Common myeloid progenitor, CD34-positive (primary cell): Measurements from ENCODE around the gene NAA20.
"Not testable (repeated sequence)": the region's sequence is repeated elsewhere in the genome, so short reads cannot be mapped to it uniquely, and the experiment has no call there.

Source experiments
- CTCF ChIA-PET: fragments of 350-600 bp; sonication (Branson Sonifier 250); formaldehyde crosslinking; loops from one replicate; lab custom pipeline; 2021; ENCODE audit warnings: antibody characterized with exemption; lab: Charles Lee
- POLR2A ChIA-PET: fragments of 350-600 bp; sonication (Branson Sonifier 250); formaldehyde crosslinking; loops from one replicate; lab custom pipeline; 2021; ENCODE audit warnings: antibody characterized with exemption; lab: Charles Lee
- DNase-seq, 3 donors: peaks; one replicate each; pipeline versions ENCODE4 v3.0.0 to v3.0.0-alpha.2; 2013
- H3K27ac ChIP-seq, 2 experiments: 1 replicate in 1 of 2; 2 replicates in 1 of 2; pipeline ENCODE4 v1.7.0; 2013; ENCODE audit warnings: inconsistent platforms in 2 of 2, low read length in 2 of 2, mild to moderate bottlenecking in 2 of 2, low read depth in 1 of 2, moderate library complexity in 1 of 2; ENCODE audit not compliant: severe bottlenecking in 2 of 2, insufficient read depth in 1 of 2, poor library complexity in 1 of 2
- H3K27me3 ChIP-seq, 5 experiments: replicated peaks in 2 of 5; 1 replicate in 3 of 5; 2 replicates in 2 of 5; pipeline versions ENCODE4 v1.6.1 to v1.7.0; 2013; ENCODE audit warnings: low read length in 4 of 5, mild to moderate bottlenecking in 2 of 5, moderate library complexity in 2 of 5, inconsistent platforms in 1 of 5; ENCODE audit not compliant: insufficient read depth in 5 of 5, control insufficient read depth in 4 of 5
- H3K36me3 ChIP-seq, 4 experiments: 1 replicate in 2 of 4; 2 replicates in 2 of 4; pipeline versions ENCODE4 v1.6.1 to v1.7.0; 2013; ENCODE audit warnings: low read length in 3 of 4, control low read depth in 1 of 4, mild to moderate bottlenecking in 1 of 4; ENCODE audit not compliant: control insufficient read depth in 4 of 4, insufficient read depth in 4 of 4
- H3K4me1 ChIP-seq, 4 experiments: 1 replicate in 3 of 4; 2 replicates in 1 of 4; pipeline versions ENCODE4 v1.6.1 to v1.7.1; 2013; ENCODE audit warnings: low read length in 3 of 4, mild to moderate bottlenecking in 3 of 4, control low read depth in 1 of 4, inconsistent platforms in 1 of 4, moderate library complexity in 1 of 4; ENCODE audit not compliant: control insufficient read depth in 4 of 4, insufficient read depth in 4 of 4; ENCODE audit errors: control extremely low read depth in 1 of 4
- H3K4me3 ChIP-seq, 7 experiments: 1 replicate in 4 of 7; 2 replicates in 3 of 7; pipeline versions ENCODE4 v1.5.1 to v1.7.0; 2013; ENCODE audit warnings: mild to moderate bottlenecking in 7 of 7, low read length in 6 of 7, moderate library complexity in 6 of 7, inconsistent platforms in 2 of 7, low read depth in 2 of 7, control low read depth in 1 of 7; ENCODE audit not compliant: insufficient read depth in 4 of 7, control insufficient read depth in 1 of 7; ENCODE audit errors: extremely low read depth in 1 of 7
- H3K9me3 ChIP-seq, 5 experiments: 1 replicate in 4 of 5; 2 replicates in 1 of 5; pipeline versions ENCODE4 v1.6.1 to v1.7.1; 2013; ENCODE audit warnings: low read length in 4 of 5, mild to moderate bottlenecking in 2 of 5, inconsistent platforms in 1 of 5, low read depth in 1 of 5, moderate library complexity in 1 of 5; ENCODE audit not compliant: control insufficient read depth in 4 of 5, insufficient read depth in 2 of 5; ENCODE audit errors: control extremely low read depth in 1 of 5
- whole genome bisulfite sequencing: methylation state at CpG from one replicate; pipeline ENCODE4 v1.1.5; 2013; ENCODE audit not compliant: insufficient coverage; 5-methylcytosine and 5-hydroxymethylcytosine counted together

The NAA20 gene

DNA sequence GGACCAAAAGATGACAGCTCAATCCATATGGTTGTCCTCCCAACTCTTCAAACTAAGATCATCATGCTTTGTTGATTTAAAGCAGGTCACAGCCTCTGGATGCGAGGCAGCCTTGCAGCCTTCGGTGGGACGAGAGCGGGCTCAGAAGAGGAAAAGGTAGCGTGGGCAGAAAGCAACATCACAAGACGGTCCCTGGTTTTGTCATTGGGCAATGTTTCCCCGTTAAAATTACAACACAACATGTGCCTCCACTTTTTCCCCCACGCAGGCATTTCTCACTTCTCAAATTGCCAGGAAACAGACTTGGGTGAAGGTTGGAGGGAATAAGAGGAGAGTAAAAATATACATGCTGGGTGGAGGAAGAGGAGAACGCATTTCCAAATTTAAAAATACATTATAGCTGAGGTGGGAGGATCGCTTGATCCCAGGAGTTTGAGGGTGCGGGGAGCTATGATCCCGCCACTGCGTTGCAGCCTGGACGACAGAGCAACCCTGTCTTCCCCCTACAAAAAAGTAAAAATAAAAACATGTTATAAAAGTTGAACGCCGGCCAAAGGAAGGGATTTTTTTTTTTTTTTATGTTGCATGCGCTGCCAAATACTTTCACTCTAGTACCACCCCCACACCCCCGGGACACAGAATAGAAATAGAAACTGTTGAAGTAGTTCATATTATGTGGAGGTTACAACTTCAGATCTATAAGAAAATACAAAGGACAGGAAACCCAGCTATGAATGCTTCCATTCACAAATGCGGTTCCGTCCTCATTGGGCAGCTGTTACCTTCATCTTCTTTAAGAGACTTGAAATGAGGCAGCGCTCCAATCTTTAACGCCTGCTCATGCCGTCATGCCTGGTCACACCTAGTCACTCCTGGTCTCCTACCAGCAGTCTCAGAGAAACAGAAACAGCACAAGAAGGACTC is 13.9 kb upstream of the NAA20 start:
- Histone ChIP-seq H3K4me1 (peaks cover 1 to 34% (median 16%) of the 10 kb centered on the region in 4 experiments), H3K36me3 (no peaks in the 10 kb centered on the region), H3K9me3 (no peaks in the 10 kb centered on the region), H3K4me3 (peak overlapping the region in 5 of 7 experiments; percentile 41 to 75 (median 55)), H3K27me3 (no peaks in the 10 kb centered on the region), H3K27ac (no peak overlapping the region)
- CTCF ChIA-PET: interaction anchor here (0.7 to 4.5 kb wide), 4 partner anchors 9 to 216 kb away, joined by 3 to 13 read pairs (median 4); no protein-coding TSS in a partner anchor
- POLR2A ChIA-PET: interaction anchor here (0.6 to 0.8 kb wide), 3 partner anchors 13 to 1218 kb away, joined by 3 to 5 read pairs (median 4); no protein-coding TSS in a partner anchor
- WGBS: 21% methylated on average over 9 of the region's 23 CpGs
- peak; percentile 27 to 74 (median 55) for DNase-seq

DNA sequence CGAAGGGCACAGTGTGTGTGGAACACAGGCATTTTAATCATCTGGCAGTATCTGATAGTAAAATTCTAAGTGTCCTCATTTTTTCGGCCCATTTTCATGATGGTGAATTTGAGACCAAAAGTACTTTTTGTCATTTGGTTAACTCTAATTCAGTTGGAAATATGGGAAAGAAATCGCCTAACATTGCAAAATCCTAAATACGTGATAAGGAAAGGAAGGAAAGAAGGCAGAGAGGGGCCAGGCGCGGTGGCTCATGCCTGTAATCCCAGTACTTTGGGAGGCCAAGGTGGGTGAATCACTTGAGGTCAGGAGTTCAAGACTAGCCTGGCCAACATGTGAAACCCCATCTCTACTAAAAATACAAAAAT is 13.2 kb upstream of the NAA20 start:
- H3K27ac ChIP-seq, H3K9me3 ChIP-seq, POLR2A ChIA-PET, DNase-seq, H3K36me3 ChIP-seq, H3K27me3 ChIP-seq: not testable (repeated sequence)
- 79% methylated on average over 5 of the region's 6 CpGs for WGBS
- H3K4me1 ChIP-seq: peaks cover 1 to 33% (median 16%) of the 10 kb centered on the region in 4 experiments
- peak overlapping the region in 3 of 7 experiments; percentile 55 to 75 (median 65) for H3K4me3 ChIP-seq
- CTCF ChIA-PET: interaction anchor here (4.5 kb wide), 1 partner anchor 10 kb away, joined by 13 read pairs; no protein-coding TSS in a partner anchor

DNA sequence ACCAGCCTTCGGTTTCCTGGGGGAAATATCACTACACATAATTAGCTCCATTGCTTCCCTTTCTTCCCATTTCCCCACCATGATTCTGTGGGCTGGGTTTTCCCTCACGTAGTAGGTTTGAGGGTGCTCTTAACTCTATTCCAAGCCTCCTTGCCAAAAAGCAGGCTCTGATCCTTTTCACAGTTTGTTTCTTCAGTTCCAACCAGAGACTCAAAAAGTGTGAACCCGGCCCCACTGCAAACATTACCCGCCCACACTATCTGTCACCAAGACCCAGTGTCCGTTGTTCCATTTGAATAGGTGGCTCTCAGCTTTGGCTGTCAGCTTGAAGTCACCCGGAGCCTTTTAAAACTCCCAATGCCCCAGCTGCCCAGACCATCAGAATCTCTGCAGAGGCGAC is 11.8 kb upstream of the NAA20 start:
- Histone ChIP-seq H3K9me3 (no peaks in the 10 kb centered on the region), H3K36me3 (no peaks in the 10 kb centered on the region), H3K27ac (no peak overlapping the region), H3K4me1 (peaks cover 0 to 20% (median 10%) of the 10 kb centered on the region in 4 experiments), H3K27me3 (no peaks in the 10 kb centered on the region), H3K4me3 (no peak overlapping the region)
- ChIA-PET CTCF (interaction anchor here (1.0 to 4.5 kb wide), 2 partner anchors 11 to 12 kb away, joined by 3 to 13 read pairs; partner anchors contain the start of gene NAA20), POLR2A (no interaction called here)
- DNase-seq: no peak
- 96% methylated on average over 7 of the region's 7 CpGs for WGBS

DNA sequence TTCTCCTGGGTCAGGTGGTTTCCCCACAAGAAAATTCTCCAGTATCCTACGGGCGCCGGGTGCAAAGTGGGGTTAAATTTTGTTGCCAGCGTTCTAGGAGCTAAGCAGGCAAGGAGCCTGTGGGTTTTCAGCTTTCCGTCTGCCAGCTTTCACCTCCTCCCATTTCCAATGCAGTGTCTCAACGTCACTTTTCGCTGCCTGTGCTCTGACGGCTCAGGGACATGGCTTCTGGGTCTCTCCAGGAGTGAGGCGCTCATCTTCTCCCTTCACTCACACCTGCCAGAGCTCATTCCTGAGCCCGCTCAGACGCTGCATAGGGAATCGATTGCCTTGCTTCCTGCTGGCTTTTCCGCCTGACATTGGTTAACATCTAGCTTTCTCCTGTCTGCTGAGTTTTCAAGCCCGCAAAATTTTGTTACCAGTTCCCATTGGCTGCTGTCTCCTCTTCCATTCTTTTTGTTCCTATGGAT is 7.3 kb upstream of the NAA20 start:
- Histone ChIP-seq H3K36me3 (no peaks in the 10 kb centered on the region), H3K4me1 (peaks cover 0 to 2% (median under 1%) of the 10 kb centered on the region in 4 experiments), H3K9me3 (no peaks in the 10 kb centered on the region), H3K4me3 (peak overlapping the region in 3 of 7 experiments; percentile 19 to 37 (median 21)), H3K27ac (no peak overlapping the region), H3K27me3 (no peaks in the 10 kb centered on the region)
- 54% methylated on average over 13 of the region's 14 CpGs for WGBS
- no peak for DNase-seq
- POLR2A ChIA-PET: no interaction called here
- CTCF ChIA-PET: interaction anchor here (0.7 to 1.9 kb wide), 3 partner anchors 13 to 107 kb away, joined by 3 to 6 read pairs (median 3); no protein-coding TSS in a partner anchor

DNA sequence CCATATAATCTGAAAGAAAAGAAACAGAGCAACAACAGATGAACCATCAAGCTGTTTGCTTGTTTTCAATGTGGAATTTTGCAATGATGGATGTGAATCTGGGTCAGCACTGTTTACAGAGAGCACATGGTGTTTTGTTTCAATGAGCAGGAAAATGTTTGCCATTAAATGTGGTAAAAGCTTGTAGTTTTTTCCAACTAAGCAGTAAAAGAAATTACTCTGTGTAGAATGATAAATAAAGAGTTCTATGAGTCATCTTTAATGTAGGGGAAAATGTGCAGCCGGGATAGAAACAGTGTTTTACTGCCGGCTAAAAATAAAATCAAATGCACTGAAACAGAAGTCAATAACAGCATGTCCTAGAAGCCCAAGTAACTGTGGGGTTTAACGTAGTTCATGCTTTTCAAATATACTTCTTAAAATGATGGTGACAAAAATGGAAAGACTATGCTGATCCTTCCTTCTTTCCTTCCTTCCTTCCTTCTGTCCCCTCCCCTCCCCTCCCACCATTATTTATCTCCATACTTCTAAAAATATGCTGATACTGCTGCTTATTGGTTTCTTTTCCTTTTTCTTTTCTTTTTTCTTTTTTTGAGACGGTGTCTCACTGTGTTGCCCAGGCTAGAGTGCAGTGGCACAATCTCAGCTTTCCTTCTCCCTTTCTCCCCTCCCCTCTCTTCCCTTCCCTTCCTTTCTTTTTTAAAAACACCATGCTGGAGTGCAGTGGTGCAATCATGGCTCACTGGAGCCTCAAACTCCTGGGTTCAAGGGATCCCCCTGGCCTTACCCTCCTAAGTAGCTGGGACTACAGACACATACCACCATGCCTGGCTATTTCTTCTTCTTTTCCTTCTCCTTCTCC is 6.3 kb upstream of the NAA20 start:
- H3K27ac ChIP-seq: no peak overlapping the region
- POLR2A ChIA-PET: no interaction called here
- peaks cover 0 to 2% (median 0%) of the 10 kb centered on the region in 4 experiments for H3K4me1 ChIP-seq
- H3K27me3 ChIP-seq: no peaks in the 10 kb centered on the region
- DNase-seq: no peak
- H3K9me3 ChIP-seq: no peaks in the 10 kb centered on the region
- no peak overlapping the region for H3K4me3 ChIP-seq
- H3K36me3 ChIP-seq: no peaks in the 10 kb centered on the region
- 95% methylated on average over 2 of the region's 4 CpGs for WGBS
- CTCF ChIA-PET: interaction anchor here (0.7 to 1.9 kb wide), 2 partner anchors 9 to 108 kb away, joined by 3 to 6 read pairs; no protein-coding TSS in a partner anchor

DNA sequence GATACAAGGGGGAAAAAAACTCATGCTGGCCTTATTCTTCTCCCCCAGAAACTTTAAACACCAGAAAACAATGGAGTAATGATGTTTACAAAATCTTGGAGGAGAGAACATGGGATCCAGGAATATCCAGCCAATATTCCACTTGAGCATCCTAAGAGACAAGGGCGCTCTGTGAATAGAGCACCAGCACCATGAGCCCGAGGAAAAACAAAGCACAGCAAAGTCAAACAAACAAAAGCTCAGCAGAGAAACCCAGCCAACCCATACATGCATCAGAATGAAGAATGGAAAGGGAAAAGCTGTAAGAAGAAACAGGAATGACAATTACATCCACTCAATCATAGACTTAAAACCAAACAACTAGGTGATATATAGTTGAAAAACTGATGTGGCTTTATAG is 4.6 kb upstream of the NAA20 start:
- Histone ChIP-seq H3K27ac (no peak overlapping the region), H3K4me3 (no peak overlapping the region), H3K9me3 (no peaks in the 10 kb centered on the region), H3K4me1 (peaks cover 0 to 3% (median 2%) of the 10 kb centered on the region in 4 experiments), H3K36me3 (no peaks in the 10 kb centered on the region), H3K27me3 (no peaks in the 10 kb centered on the region)
- CTCF ChIA-PET: interaction anchor here (1.8 kb wide), 1 partner anchor 12 kb away, joined by 4 read pairs; no protein-coding TSS in a partner anchor
- WGBS: no CpG with 5 or more reads among the region's 2 CpGs
- POLR2A ChIA-PET: interaction anchor here (0.6 to 1.3 kb wide), 2 partner anchors 68 to 81 kb away, joined by 4 to 5 read pairs; no protein-coding TSS in a partner anchor
- no peak for DNase-seq
